Measurements from ENCODE around the gene SEMA4B. TPM values are rescaled to one million over a fixed set of nuclear protein-coding genes. Genes with fewer than 3 reads are reported as not detected.

SEMA4B gene
- total and polyA plus RNA-seq, 2 of the 8 experiments (the other 6 are each of a cell fraction or from before 2014, with no cell fraction given), result 42.7 to 43.0 TPM

DNA sequence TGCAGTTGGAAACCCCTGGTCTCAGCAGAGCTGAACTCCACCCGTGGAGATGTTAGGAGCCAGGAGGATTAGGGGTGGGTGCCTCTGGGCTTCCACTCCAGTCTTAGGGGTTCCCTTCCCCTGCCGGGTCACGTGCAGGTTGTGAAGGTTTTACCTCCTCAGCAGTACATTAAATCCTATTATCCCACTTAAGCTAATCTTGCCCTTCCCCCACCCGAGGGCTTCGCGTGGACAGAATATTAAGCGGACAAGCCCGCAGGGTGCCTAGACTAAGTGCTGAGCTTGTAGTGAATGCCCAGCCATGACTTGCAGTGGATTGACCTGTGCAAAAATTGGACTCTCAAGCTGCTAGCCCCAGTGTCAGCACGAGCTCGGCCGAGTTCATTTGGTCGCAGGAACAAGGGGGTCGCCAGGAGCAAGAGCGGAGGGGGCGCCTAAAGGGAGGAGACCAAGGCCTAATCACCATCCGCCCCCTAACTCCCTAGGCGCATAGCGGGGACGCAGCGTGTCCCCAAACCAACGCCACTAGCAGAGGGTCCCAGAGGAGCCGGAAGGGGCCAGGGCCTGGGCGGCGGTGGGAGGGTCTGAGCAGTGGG is 498 bp upstream of the SEMA4B start:
- CTCF ChIA-PET (ENCODE audit: partially characterized antibody), result interaction anchor here (0.5 to 12.6 kb wide), 15 partner anchors 9 to 663 kb away, joined by 3 to 182 read pairs (median 3); partner anchors contain the start of gene IDH2
- peak overlapping the region; percentile 57 for H3K4ac ChIP-seq (replicated peaks; ENCODE audit: insufficient read length, low read depth, low read length)
- H3K4me1 ChIP-seq (replicated peaks in 1 of 4; ENCODE audit: control insufficient read depth in 3 of 4, insufficient read depth in 4 of 4, low read length in 3 of 4), result peaks cover 0 to 21% (median 7%) of the 10 kb centered on the region in 4 experiments; a peak in 5 of 7 replicates
- peak overlapping the region; percentile 80; the same call in 1 of the 2 replicates for H2BK12ac ChIP-seq (ENCODE audit: low read depth, low read length)
- H4K91ac ChIP-seq (replicated peaks; ENCODE audit: insufficient read length, low read length), result peak overlapping the region; percentile 92
- H3K79me2 ChIP-seq (ENCODE audit: control insufficient read depth in 1 of 2, insufficient read depth in 2 of 2, low read length in 2 of 2), result peaks cover 9 to 34% of the 10 kb centered on the region in 2 experiments
- DNase-seq (ENCODE audit: low read depth in 1 of 2, low spot score in 2 of 2), result no peak
- peaks cover 0 to 2% (median 0%) of the 10 kb centered on the region in 4 experiments; a peak in 4 of 8 replicates for H3K36me3 ChIP-seq (ENCODE audit: control insufficient read depth in 2 of 4, insufficient read depth in 4 of 4, low read length in 3 of 4)
- H2AK5ac ChIP-seq (ENCODE audit: low read depth, low read length), result no peak overlapping the region
- H3K23ac ChIP-seq (ENCODE audit: insufficient read length), result peak overlapping the region; percentile 71
- peak overlapping the region; percentile 91; the same call in 1 of the 2 replicates for H2BK5ac ChIP-seq (ENCODE audit: low read depth, low read length)
- peak overlapping the region; percentile 80; the same call in 1 of the 2 replicates for H2BK20ac ChIP-seq (ENCODE audit: low read length)
- no peak for FAIRE-seq
- 22% methylated on average over 19 of the region's 24 CpGs; no CpG with 5 or more reads in 1 of the 2 experiments for WGBS, 2 experiments (ENCODE audit: extremely low coverage in 1 of 2, insufficient coverage in 1 of 2, insufficient read length in 1 of 2, insufficient replicate concordance in 2 of 2, low coverage in 1 of 2, low lambda C conversion rate in 2 of 2, missing lambda C conversion rate in 1 of 2)
- peak overlapping the region in 2 of 4 experiments; percentile 46 to 56; a peak in 4 of 7 replicates for H3K9ac ChIP-seq (replicated peaks in 1 of 4; ENCODE audit: extremely low read depth in 1 of 4, low read depth in 3 of 4, low read length in 3 of 4)
- peak overlapping the region; percentile 87 for H3K56ac ChIP-seq (replicated peaks; ENCODE audit: insufficient read length, low read depth, low read length)
- peak overlapping the region; percentile 61; the same call in 1 of the 2 replicates for H3K27ac ChIP-seq (ENCODE audit: low read depth, low read length)
- no peaks in the 10 kb centered on the region for H3K9me3 ChIP-seq (ENCODE audit: insufficient read depth in 2 of 2, low read depth in 1 of 2, low read length in 1 of 2)
- peak overlapping the region; percentile 65; the same call in 1 of the 2 replicates for H2AFZ ChIP-seq (ENCODE audit: low read length)
- H3K4me3 ChIP-seq (ENCODE audit: extremely low read depth in 1 of 4, insufficient read depth in 2 of 4, low read depth in 3 of 4, low read length in 4 of 4), result peak overlapping the region; percentile 55 to 95 (median 81)
- peak overlapping the region; percentile 72; the same call in 1 of the 2 replicates for H2BK15ac ChIP-seq (ENCODE audit: low read length)
- H3K14ac ChIP-seq (ENCODE audit: insufficient read length), result no peak overlapping the region
- peaks cover 6 to 25% of the 10 kb centered on the region in 2 experiments for H4K20me1 ChIP-seq (replicated peaks in 1 of 2; ENCODE audit: control insufficient read depth in 1 of 2, insufficient read depth in 2 of 2, low read length in 2 of 2)
- H3K18ac ChIP-seq (ENCODE audit: extremely low read depth, low read length), result peak overlapping the region; percentile 90
- peak overlapping the region; percentile 83 for H4K5ac ChIP-seq (ENCODE audit: insufficient read length, low read depth, low read length)
- peak overlapping the region; percentile 82 for H2BK120ac ChIP-seq (replicated peaks; ENCODE audit: low read depth, low read length)
- no peaks in the 10 kb centered on the region for H3K27me3 ChIP-seq (replicated peaks in 1 of 4; ENCODE audit: control insufficient read depth in 3 of 4, extremely low read depth in 1 of 4, insufficient read depth in 3 of 4, low read length in 3 of 4)
- H3K23me2 ChIP-seq (ENCODE audit: low read depth, low read length), result peaks cover 16% of the 10 kb centered on the region
- peak overlapping the region; percentile 93 for H4K8ac ChIP-seq (ENCODE audit: extremely low read depth, insufficient read depth, low read length)
- peak overlapping the region; percentile 79 to 85 for H3K4me2 ChIP-seq (ENCODE audit: insufficient read depth in 1 of 2, low read depth in 2 of 2, low read length in 2 of 2)
- peaks cover 14% of the 10 kb centered on the region for H3K79me1 ChIP-seq (ENCODE audit: low read depth, low read length)
- POLR2A ChIA-PET (ENCODE audit: partially characterized antibody), result interaction anchor here (0.7 to 3.3 kb wide), 17 partner anchors 8 to 307 kb away, joined by 3 to 25 read pairs (median 4); partner anchors contain the start of genes AP3S2, CIB1, GDPGP1 and IDH2
- TF ChIP-seq BRCA1 (IDR thresholded peaks at IDR 0.05; ENCODE audit: low read depth, low read length), result no peak
- no peak for TF ChIP-seq CHD1 (IDR thresholded peaks at IDR 0.05; ENCODE audit: low read depth, low read length)
- no peak for TF ChIP-seq TCF12 (IDR thresholded peaks at IDR 0.05; ENCODE audit: low read depth, low read length)
- no peak for TF ChIP-seq SP2 (IDR thresholded peaks at IDR 0.05; ENCODE audit: low read length)
- 0 out of 2 replicates have a peak, but pooled peaks have one; percentile 13 for TF ChIP-seq MAX (IDR thresholded peaks at IDR 0.05)
- no peak for TF ChIP-seq GABPA (IDR thresholded peaks at IDR 0.05; ENCODE audit: borderline replicate concordance, insufficient read depth, low read length)
- TF ChIP-seq JUND (IDR thresholded peaks at IDR 0.05; ENCODE audit: low read length), result no peak
- no peak for TF ChIP-seq RFX5 (IDR thresholded peaks at IDR 0.05; ENCODE audit: borderline replicate concordance, low read depth, low read length)
- no peak for TF ChIP-seq EZH2 (IDR thresholded peaks at IDR 0.05; ENCODE audit: low read depth, low read length, severe bottlenecking)
- 0 out of 2 replicates have a peak, but pooled peaks have one; percentile 22 for TF ChIP-seq CREB1 (IDR thresholded peaks at IDR 0.05)
